ENCODE results near the gene IFT122.

DNA sequence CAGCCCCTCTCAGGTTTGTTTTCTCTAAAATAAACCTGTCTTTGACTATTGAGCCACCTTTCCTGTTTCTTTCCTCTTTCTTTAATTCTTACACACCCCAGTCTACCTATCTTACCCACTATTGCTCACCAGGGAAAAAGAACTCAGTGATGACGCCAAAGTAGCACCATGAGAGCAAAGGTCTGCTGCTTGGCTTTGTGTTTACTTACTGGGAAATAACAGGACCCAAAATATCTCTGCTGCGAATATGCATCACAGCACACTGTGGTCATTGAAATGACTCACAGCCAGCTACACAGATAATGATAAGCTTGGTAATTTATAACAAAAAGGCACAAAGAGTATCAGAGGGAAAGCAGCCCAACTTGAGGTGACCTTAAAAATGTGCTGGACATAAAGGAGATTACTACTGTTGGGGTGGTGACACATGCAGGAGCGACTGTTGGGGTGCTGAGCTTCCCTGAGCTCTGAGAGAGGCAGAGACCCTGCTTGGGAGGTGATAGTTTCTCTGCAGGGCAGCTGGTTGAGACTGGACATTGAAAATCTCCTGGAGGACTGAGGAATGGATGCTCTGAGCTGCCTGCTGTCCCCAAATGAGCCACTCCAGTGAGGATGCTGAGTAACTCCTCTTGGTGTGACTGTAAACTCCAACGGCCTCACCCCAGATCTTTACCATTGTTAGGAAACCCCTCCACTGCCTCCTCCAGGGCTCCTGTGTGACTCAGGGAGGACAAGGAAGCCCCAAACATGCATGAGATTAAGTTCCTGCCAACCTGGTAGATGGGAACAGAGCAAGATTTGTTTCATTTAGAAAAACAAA, 26.1 kb upstream of the IFT122 start:
- TF ChIP-seq, protein P1, sequence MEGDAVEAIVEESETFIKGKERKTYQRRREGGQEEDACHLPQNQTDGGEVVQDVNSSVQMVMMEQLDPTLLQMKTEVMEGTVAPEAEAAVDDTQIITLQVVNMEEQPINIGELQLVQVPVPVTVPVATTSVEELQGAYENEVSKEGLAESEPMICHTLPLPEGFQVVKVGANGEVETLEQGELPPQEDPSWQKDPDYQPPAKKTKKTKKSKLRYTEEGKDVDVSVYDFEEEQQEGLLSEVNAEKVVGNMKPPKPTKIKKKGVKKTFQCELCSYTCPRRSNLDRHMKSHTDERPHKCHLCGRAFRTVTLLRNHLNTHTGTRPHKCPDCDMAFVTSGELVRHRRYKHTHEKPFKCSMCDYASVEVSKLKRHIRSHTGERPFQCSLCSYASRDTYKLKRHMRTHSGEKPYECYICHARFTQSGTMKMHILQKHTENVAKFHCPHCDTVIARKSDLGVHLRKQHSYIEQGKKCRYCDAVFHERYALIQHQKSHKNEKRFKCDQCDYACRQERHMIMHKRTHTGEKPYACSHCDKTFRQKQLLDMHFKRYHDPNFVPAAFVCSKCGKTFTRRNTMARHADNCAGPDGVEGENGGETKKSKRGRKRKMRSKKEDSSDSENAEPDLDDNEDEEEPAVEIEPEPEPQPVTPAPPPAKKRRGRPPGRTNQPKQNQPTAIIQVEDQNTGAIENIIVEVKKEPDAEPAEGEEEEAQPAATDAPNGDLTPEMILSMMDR (IDR thresholded peaks at IDR 0.05), result no peak
- TF ChIP-seq POLR2A (IDR thresholded peaks at IDR 0.05), result no peak
